Activated CD8-positive, alpha-beta memory T cell treated with anti-CD3 and anti-CD28 coated beads, Interleukin-2, amount 50 U/mL, for 4 hours (primary cell): ENCODE measurements around the gene FBLN2.

Source experiments
- DNase-seq: peaks from one replicate; pipeline ENCODE4 v3.0.0-alpha.2; 2020

FBLN2 gene

DNA sequence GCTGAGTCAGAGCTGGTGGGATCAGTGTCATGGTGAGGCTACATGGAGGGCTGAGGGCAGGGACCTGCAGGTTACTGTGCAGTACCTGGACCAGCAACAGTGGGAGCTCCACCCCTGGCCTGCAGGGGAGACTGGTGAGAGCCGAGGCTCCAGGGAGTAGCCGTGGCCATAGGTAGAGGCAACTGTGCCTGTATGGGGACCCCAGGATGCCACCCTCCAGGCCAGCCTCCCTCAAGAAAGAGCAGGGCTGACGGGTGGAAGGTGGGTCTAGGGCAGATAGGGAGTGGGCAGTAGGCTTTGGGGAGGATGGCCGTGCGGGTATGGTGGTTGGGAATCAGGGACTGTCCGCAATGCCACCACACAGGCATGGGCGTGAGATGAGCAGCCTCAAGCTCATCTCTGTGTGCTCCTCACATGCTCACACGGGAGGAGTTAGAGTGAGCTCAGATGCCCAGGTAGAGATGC, 35.5 kb downstream of the FBLN2 start:
- DNase-seq: no peak

DNA sequence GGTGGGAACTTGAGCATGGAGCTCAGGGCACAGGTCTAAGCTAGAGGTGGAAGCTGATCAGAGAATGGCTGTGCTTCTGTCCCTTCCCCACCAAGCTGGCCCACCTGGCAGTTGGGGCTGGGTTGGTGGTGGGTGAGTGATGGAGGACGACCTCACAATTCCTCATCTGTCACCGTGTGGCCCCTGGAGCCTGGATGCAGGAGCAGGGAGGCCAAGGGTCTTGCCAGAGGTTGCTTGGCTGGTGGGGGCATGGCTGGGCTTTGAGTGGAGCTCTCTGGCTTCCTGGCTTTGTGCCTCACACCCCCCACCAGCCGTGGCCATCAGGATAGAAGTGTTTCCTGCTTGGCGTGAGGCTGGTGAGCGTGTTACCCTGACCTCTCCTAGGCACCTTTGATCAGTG, 36.0 kb downstream of the FBLN2 start:
- DNase-seq: no peak

DNA sequence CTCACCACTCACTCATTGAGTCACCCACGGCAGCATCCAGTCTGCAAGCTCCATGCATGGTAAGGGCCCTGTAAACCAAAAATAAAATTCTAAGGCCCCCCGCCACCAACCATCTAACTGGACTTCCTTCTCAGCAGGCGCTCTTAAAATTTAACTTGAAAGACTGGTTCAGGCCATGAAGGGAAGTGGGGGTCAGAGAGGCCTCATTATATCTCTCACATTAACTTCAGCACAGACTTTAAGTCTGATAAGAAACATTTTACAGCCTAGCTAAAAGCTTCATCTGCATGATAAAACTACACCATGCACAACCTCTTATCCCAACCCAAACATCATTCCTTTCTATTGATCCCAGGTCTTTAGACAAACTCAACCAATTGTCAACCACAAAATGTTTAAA, 38.5 kb downstream of the FBLN2 start:
- DNase-seq: no peak

DNA sequence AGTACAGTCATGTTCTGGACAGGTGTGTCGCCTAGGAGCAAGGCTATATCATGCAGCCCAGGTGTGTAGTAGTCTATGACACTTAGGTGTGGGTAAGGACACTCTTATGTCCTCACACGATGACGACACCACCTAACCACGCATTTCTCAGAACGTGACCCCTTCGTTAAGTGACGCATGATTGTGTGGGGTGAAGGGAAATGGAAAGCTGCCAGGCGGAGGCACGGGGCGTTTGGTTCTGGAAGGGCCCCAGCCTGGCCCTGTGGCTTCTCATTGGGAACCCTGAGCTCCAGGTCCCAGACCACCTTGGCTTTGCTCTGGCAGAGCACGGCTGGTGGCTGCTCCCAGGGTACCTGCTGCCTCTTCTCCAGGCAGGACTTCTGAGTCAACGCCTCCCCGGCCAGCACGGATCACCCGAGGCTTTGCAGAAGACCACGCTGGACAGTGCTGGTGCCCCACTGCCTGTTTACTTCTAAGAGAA, 39.3 kb downstream of the FBLN2 start:
- DNase-seq: no peak

DNA sequence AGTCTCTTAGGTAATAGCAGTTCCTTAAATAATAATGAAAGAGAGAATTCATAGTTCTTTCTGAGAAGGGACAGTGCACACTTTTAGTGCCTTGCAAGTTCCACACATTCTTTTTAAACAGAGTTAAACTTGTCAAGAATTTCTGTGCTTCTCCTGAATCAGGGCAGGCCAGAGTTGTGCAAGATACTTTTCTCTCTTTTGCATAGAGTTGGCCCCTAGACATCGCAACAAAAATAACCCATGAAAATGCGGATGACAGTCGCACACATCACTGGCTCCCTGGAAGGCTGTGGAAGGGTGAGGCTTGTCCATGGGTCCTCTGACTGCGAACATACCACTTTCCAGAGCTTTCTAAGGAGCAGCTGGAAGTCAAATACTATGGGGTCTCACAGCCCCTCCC, 40.1 kb downstream of the FBLN2 start:
- DNase-seq: no peak

DNA sequence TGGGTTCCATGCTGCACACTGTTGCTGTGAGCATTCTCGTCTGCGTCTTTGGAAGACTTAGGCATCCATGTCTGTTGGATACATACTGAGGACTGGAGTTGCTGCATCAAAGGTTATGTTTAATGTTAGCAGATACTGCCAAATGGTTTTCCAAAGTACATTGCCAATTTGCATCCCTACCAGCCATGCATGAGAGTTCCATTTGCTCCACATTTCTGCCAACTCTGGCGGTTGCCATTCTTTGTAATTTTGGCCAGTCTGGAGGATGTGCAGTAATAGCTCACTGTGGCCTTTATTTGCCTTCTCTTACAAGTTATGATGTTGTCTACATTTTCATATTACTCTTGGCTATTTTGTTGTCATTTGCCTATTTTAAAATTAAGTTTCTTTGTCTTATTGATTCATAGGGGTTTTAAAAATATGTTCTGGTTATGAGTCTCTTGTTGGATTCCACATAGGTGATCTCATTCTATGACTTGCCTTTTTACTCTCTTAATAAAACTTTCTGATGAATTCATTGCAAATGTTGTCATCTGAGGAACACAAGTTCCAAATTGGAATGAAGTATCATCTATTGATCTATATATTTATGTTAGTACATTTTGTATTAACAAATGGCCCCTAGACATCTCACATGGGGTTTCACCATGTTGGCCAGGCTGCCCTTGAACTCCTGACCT, 42.1 kb downstream of the FBLN2 start:
- no peak for DNase-seq

DNA sequence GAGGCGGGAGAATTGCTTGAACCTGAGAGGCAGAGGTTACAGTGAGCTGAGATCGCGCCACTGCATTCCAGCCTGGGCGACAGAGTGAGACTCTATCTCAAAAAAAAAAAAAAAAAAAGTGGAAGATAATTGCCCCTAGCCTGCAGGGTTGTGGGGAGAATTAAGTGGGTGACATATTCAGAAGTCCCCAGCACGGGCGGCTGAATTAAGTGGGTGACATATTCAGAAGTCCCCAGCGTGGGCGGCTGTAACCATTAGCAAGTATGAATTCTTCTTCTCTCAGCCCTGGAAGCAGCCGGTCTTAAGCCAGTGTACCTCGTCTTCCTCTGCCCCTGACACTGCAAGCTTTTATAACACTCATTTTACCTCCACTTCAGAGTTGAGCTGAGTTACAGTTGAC, 44.7 kb downstream of the FBLN2 start:
- DNase-seq: no peak

DNA sequence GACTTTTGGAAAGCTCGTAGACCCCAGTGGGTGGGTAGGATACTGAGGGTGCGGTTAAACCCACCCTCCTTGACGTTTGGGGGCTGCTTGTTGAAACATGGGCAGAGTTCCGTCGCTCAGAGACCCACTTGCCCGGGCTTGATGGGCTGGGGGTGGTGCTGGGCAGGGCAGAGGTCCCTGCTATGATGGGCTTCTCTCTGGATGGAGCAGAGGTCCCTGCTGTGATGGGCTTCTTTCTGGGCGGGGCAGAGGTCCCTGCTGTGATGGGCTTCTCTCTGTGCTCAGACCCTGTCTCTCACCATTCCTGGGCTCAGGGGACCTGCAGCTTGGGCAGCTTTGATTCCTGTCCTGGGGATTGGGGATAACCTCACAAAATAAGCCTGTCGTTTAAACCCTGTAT, 45.2 kb downstream of the FBLN2 start:
- no peak for DNase-seq

DNA sequence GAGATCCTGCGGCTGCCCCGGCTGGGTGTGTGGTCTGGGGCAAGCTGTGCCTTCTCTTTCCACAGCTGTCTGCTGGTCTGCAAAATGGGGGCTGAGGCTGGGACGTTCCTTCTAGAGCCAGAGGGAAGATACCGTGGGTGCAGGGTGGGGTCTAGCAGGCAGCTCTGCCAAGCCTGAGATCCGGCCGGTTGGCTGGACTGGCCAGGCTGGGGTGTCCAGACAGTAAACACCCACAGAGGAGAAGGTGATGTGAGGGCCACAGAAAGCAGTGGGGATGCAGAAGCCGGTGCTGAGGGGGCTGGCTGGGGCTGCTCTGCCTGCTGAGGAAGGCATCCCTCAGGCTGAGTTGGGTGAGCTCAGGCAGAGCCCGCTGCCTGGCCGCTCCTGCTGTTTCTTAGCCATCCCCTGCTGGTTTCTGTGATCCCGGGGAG, 46.1 kb downstream of the FBLN2 start:
- no peak for DNase-seq

DNA sequence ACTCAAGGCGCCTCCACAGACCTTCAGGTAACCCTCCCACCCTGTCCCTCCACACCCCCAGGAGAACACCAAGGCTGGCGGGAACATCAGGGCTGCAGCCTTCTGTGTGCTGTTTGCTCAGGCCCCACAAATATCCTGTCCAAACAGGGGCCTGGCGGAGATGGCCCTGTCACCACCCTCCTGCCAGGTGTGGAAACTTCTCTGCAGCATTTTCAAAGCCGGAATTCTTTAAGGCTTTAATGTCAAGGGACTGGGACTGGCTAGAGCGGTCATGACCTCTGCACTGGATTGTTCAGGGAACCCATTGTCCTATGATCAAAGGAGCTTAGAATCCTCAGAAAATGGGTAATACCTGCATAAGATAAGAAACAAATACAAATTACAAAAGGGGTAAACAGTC, 46.6 kb downstream of the FBLN2 start:
- DNase-seq: no peak

DNA sequence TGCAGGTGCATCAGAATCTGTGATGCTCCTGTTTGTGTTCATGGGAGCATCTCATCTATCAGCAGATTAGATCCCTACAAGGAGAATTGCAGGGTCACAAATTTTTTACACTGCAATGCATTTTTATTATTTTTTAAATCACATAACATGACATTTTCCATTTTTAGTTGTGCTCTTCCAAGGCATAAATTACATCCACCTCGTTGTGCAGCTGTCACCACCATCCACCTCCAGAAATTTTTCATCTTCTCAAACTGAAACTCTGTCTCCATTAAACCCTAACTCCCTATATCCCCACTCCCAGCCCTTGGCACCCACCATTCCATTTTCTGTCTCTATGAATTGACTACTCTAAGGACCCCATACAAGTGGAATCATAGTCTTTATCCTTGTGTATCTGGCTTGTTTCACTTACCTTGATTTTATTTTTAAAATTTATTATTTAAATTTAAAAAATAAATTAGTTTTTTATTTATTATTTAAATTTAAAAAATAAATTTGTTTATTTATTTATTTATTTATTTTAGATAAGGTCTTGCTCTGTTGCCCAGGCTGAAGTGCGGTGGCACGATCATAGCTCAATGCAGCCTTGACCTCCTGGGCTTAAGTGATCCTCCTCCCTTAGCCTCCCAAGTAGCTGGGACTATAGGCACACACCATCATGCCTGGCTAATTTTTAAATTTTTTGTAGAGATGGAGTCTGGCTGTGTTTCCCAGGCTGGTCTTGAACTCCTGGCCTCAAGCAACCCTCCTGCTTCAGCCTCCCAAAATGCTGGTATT, 47.7 kb downstream of the FBLN2 start:
- no peak for DNase-seq

DNA sequence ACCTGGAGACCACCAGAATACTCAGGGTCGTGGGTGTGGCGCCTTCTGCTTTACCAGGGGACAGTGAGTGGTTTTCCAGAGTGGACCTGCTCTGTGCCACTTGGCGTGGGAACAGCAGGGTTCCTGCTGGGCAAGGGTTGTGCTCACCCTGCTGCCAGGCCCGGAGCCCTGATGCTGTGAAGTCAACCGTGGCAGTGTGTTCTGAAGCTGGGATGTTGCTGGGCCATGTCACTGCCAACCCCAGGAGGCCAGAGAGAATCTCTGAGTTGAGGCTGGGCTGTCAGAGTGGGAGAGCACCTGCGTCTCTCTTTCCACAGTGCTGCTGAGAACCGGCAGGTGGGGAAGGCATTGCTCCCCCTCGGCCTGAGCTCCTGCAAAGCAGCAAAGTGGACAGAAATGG, 48.7 kb downstream of the FBLN2 start:
- no peak for DNase-seq

DNA sequence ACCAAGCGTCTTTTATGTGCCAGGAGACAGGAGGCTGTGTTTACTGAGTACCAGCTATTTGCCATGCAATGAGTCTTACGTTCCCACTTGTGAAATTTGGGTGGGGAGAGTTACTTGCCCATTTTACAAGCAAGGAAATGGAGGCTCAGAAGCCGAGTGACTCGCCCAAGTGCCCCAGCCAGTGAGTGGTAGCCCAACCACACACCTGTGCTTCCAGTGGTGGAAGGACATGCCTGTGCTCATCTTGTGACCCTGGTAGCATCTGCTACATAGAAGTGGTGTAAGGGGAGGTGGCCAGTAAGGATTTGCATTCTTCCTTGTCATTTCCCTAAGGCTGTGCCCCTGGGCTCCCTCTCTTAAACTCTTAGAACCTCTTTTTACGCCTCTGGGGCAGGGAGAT, 49.3 kb downstream of the FBLN2 start:
- no peak for DNase-seq

DNA sequence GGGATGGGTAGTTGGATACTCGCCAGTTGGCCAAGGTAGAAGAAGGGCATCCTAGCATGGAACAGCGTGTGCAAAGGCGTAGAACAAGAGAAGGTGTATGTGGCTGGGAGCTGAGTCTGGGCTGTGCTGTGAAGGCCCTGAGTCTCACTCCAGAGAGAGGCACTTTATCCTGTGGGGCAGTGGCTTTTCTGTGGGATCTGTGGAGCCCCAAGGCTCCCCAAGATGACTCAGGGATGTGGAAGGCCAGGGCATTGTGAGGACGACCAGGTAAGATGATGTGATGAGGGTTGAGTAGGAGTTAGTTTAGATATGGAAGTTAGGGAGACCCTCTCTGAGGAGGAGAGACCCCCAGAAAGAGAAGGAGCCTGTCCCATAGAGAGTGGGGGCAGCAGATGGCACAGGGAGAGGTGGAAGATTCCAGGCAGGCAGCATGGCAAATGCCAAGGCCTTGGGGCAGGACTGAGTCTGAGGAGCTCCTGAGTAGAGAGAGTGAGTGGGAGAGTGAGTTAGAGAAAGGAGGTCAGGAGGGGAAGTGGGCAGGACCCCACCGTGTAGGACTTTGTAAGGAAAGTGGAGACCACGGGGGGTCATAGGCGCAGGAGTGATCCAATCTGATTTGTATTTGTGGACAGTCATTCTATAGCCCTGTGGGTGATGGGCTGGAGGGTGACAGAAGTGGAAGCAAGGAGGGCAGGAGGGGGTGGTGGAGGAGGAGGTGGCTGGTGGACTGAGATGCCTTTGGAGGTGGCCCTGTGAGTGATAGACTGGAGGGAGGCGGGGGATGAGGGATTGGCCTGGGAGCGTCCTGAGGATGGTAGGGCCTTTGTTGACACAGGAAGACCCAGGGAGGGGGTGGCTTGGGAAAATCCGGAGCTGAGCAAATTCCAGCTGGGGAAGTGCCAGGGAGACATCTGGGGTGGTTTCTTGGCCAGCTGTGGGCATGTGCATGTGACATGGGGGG, 50.3 kb downstream of the FBLN2 start:
- DNase-seq: no peak

DNA sequence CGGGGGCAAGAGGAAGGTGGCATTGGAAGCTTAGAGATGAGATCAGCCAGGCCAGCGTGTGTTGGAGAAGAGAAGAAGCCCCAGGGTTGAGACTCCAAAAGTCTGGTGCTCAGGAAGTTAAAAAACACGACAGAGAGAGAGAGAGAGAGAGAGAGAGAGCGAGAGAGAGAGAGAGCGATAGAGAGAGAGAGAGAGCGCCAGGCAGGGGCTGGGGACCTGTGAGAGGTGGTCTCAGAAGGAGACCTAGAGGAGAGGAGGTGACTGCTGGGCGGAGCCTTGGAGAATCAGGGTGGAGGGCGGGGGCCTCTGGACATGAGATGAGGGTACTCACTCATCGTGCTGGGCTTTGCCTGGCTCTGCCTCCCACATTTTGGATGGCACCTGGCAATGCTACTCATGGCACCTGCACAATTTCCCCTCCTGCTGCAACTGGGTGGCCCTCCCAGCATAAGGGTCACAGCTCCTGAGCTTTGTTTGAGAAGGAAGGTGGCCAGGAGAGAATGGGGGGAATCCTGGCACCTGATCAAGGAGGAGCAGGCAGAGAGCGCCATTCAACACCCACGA, 51.0 kb downstream of the FBLN2 start:
- no peak for DNase-seq

DNA sequence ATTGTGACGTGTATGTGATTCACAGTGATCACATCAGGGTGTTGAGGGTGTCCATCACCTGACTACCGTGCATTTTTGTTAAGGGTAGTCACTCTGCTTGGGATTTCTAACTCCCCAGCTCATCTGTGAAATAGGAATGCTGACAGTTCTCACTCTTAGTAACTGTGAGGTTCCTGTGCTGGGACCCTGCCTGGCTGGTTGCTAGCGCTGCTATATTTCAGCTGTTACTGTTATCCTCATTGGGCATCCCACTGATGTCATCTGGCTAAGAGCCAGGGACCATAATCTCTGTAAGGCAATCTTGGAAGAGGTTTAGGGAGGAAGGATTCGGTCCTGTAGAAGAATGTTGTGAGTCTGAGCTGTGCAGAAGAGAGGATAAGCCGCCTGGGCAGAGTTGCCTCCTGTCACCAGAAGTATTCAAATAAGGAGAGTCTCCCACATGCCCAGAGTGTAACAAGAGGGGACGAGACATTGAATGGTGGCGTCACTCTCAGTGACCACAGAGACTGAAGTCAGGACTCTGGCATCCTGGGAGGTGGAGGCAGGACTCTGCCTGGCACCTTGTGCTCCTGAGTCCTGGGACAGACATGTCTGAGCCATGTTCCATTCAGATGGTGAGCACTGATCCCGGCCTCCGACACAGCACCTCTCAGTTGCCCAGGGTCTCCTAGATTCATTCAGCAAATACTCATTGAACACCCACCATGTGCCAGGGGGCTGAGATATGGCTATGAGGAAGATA, 52.2 kb downstream of the FBLN2 start:
- DNase-seq: no peak

DNA sequence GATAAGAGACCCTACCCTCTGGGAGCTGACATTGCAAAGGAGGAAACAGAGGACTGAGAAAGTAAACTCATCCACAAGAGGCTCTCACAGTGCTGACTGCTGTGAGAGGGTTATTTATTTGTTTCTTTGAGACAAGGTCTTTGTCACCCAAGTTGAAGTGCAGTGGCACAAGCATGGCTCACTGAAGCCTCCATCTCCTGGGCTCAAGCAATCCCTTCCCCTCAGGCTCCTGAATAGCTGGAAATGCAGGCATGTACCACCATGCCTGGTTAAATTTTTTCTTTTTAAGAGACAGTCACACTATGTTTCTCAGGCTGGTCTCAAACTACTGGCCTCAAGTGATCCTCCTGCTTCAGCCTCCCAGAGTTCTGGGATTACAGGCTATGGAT, 52.8 kb downstream of the FBLN2 start:
- no peak for DNase-seq

DNA sequence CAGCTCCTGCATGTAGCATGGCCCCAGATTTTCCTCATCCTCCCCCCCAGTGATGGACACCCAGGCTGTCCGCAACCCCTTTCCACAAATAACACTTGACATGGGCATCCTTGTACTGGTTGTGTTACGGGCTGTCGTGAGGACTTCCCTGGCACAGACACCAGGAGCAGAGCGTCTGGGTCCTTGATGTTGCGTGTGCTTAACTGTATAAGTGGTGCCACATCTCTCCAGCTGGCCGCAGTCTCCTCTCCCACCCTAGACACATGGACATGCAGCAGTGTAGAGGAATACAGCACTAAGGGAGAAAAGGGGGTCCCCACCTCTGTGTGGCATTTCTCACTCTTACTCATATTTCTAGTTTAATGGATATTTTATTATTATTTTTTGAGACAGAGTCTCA, 56.6 kb downstream of the FBLN2 start:
- no peak for DNase-seq

DNA sequence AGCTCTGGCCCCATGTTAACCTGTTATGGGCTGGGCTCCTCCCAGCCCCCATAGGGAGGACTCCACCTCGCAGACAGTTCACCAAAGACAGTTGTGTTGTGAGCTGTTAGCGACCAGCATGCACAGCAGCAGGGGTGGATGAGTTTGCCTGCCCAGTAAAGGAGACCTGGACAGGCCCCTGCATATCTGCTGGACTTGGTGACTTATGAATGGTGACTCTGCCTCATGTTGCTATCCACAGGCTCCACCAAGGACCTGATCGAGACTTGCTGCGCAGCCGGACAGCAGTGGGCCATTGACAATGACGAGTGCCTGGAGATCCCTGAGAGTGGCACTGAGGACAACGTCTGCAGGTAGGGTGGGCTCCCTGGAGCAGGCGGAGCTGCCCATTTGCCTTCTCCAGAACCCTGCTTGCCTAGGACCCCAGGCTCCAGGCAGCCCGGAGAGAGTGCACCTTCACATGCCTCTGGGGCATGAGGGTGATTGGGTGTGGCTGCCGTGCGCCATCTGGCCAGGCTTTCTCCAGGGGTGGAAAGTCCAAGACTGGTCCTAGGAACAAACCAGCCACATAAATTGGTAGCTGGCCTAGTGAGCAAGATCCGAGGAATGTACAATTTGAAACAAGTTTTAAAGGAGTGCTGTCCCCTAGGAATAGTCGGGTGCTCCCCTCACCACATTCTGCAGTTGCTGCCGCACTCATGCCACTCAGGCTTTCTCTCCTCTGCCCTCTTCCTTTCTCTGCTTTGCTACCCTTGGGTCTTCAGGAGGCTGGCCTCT, 59.1 kb downstream of the FBLN2 start:
- DNase-seq: no peak

DNA sequence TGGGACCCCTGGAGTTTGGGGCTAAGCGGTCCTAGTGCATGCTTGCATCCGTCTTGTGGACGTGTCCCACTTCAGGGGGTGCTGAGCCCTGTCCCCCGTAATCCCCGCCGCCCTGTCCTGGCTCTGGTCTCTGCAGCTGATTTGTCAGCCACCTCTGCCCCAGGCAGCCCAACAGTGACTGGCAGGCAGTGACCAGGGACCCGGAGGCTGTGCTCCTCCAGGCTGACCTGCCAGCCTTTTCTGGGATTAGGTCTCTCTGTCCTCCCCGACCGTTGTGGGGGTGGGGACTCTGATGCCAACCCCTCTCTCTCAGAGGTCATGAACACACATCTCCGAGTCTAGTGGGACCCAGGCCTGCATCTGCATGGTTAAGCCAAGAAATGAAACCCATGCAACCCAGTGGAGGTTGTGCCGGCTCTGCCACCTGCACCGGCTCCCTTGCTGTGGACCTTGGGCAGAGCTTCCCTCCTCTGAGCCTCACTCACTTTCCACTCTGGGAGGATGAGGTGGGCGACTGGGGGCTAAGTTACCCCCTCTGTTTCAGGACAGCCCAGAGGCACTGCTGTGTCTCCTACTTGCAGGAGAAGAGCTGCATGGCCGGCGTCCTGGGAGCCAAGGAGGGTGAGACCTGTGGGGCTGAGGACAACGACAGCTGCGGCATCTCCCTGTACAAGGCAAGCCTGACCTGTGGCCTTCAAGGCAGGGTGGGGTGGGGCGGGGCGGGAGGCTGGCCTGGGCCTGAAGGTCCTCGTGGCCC, 60.2 kb downstream of the FBLN2 start:
- no peak for DNase-seq
